Endothelial cell (in vitro differentiated cells): Measurements from ENCODE around the gene GNGT2. TPM values are rescaled to one million over a fixed set of nuclear protein-coding genes. Genes with fewer than 3 reads are reported as not detected.
A peak's percentile ranks its signal among the peaks of the same experiment; 100 is the strongest.

Experiments
- DNase-seq: peaks from one replicate; pipeline ENCODE4 v3.0.0; 2021; ENCODE audit warnings: low spot score
- H3K27ac Mint-ChIP-seq: one replicate; pipeline ENCODE4 v1.8.0; 2021; ENCODE audit warnings: mixed read lengths, inconsistent platforms; ENCODE audit not compliant: unreplicated experiment
- H3K27me3 Mint-ChIP-seq: one replicate; pipeline ENCODE4 v1.8.0; 2021; ENCODE audit warnings: mild to moderate bottlenecking, moderate library complexity, mixed read lengths, inconsistent platforms; ENCODE audit not compliant: unreplicated experiment
- H3K36me3 Mint-ChIP-seq: one replicate; pipeline ENCODE4 v1.8.0; 2021; ENCODE audit warnings: mild to moderate bottlenecking, low read depth, mixed read lengths, inconsistent platforms; ENCODE audit not compliant: unreplicated experiment
- H3K4me1 Mint-ChIP-seq: one replicate; pipeline ENCODE4 v1.8.0; 2021; ENCODE audit warnings: mild to moderate bottlenecking, mixed read lengths, inconsistent platforms; ENCODE audit not compliant: unreplicated experiment
- H3K4me3 Mint-ChIP-seq: one replicate; pipeline ENCODE4 v1.8.0; 2021; ENCODE audit warnings: mild to moderate bottlenecking, mixed read lengths, inconsistent platforms; ENCODE audit not compliant: unreplicated experiment
- H3K9me3 Mint-ChIP-seq: one replicate; pipeline ENCODE4 v1.8.0; 2021; ENCODE audit warnings: mixed read lengths, inconsistent platforms; ENCODE audit not compliant: unreplicated experiment
- CTCF ChIP-seq: fragments of 200-600 bp; sonication (generic); IDR thresholded peaks from one replicate; pipeline ENCODE4 v1.5.0; 2021; ENCODE audit warnings: antibody characterized with exemption; ENCODE audit not compliant: unreplicated experiment
- total RNA-seq: library from RNA; stranded (reverse); fragmentation: NEBNext Ultra II Directional; extraction: Animal tissue kit (Norgen Biotek cat#: 25700); gene quantifications from one replicate; pipeline ENCODE4 v1.2.1, GENCODE V29; 2021; ENCODE audit not compliant: unreplicated experiment

The GNGT2 gene
- total RNA-seq, 1 donor from 2014 or later: 2.1 TPM

GRCh38 chr17:49216482-49216881 is 6.1 kb upstream of the GNGT2 start:
- Mint-ChIP-seq H3K27me3 (peaks cover 8% of the 10 kb centered on the region), H3K4me1 (peaks cover 46% of the 10 kb centered on the region), H3K9me3 (no peaks in the 10 kb centered on the region), H3K4me3 (peak overlapping the region; percentile 62), H3K36me3 (peaks cover 27% of the 10 kb centered on the region), H3K27ac (no peak overlapping the region)
- no peak for DNase-seq
- no peak for TF ChIP-seq CTCF

GRCh38 chr17:49214676-49215360 is 4.4 kb upstream of the GNGT2 start:
- Mint-ChIP-seq H3K4me1 (peaks cover 61% of the 10 kb centered on the region), H3K36me3 (peaks cover 23% of the 10 kb centered on the region), H3K4me3 (peak overlapping the region; percentile 9), H3K9me3 (no peaks in the 10 kb centered on the region), H3K27ac (no peak overlapping the region), H3K27me3 (peaks cover 9% of the 10 kb centered on the region)
- DNase-seq: no peak
- TF ChIP-seq CTCF: no peak

GRCh38 chr17:49213847-49214246 is 3.5 kb upstream of the GNGT2 start:
- TF ChIP-seq CTCF: no peak
- no peak for DNase-seq
- H3K9me3 Mint-ChIP-seq: no peaks in the 10 kb centered on the region
- peaks cover 69% of the 10 kb centered on the region for H3K4me1 Mint-ChIP-seq
- H3K27ac Mint-ChIP-seq: no peak overlapping the region
- no peak overlapping the region for H3K4me3 Mint-ChIP-seq
- H3K36me3 Mint-ChIP-seq: peaks cover 21% of the 10 kb centered on the region
- H3K27me3 Mint-ChIP-seq: peaks cover 12% of the 10 kb centered on the region

- no peak overlapping the region for H3K4me3 Mint-ChIP-seq
- H3K27me3 Mint-ChIP-seq: peaks cover 12% of the 10 kb centered on the region
- no peak for TF ChIP-seq CTCF
- no peak for DNase-seq
- H3K27ac Mint-ChIP-seq: no peak overlapping the region
- H3K36me3 Mint-ChIP-seq: peaks cover 18% of the 10 kb centered on the region
- H3K4me1 Mint-ChIP-seq: peaks cover 71% of the 10 kb centered on the region
- no peaks in the 10 kb centered on the region for H3K9me3 Mint-ChIP-seq
These were observed 3.0 kb upstream of the GNGT2 start for GRCh38 chr17:49213399-49213798.

- no peaks in the 10 kb centered on the region for H3K9me3 Mint-ChIP-seq
These were observed 1.3 kb downstream of the GNGT2 start for GRCh38 chr17:49209061-49209571.

More at GRCh38 chr17:49209061-49209571, 1.3 kb downstream of the GNGT2 start:
- TF ChIP-seq CTCF: no peak
- Mint-ChIP-seq H3K4me3 (no peak overlapping the region), H3K27ac (peak overlapping the region; percentile 15), H3K36me3 (peaks cover 4% of the 10 kb centered on the region), H3K27me3 (peaks cover 9% of the 10 kb centered on the region), H3K4me1 (peaks cover 56% of the 10 kb centered on the region)
- DNase-seq: no peak
